GM12865 (cell line): ENCODE measurements around the gene CHST11.

Experiments used
- DNase-seq: peaks from one replicate; pipeline ENCODE4 v3.0.0; 2010; ENCODE audit warnings: low read depth
- H3K4me3 ChIP-seq: 2 replicates; pipeline ENCODE4 v1.5.1; 2011; ENCODE audit warnings: mild to moderate bottlenecking, low read depth, low read length, control low read depth
- TF ChIP-seq, protein P1 (sequence below): IDR thresholded peaks from 2 replicates; pipeline ENCODE4 v1.5.1; 2011; ENCODE audit warnings: low read length, control low read depth, low read depth, inconsistent platforms; ENCODE audit not compliant: insufficient read depth; ENCODE audit errors: missing control alignments

CHST11 gene

DNA sequence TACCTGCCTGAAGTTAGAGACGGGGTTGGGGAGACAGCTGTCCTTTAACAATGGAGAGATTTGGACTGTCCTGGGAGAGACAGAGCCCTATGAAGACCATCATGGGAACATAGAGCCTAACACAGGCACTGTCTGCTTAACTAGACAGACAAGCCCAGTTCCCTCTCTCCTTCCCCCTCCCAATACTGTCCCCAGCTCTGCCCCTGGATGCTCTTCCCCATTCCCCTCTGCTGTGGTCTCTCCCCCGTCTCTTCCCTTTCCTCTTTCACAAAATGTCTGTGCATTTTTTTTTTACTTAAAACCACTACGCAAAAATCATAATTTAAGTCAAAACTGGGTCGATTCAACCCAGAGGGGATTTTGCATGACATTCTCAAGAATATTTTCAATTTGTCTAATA lies 232.9 kb downstream of the CHST11 start:
- TF ChIP-seq, protein P1, sequence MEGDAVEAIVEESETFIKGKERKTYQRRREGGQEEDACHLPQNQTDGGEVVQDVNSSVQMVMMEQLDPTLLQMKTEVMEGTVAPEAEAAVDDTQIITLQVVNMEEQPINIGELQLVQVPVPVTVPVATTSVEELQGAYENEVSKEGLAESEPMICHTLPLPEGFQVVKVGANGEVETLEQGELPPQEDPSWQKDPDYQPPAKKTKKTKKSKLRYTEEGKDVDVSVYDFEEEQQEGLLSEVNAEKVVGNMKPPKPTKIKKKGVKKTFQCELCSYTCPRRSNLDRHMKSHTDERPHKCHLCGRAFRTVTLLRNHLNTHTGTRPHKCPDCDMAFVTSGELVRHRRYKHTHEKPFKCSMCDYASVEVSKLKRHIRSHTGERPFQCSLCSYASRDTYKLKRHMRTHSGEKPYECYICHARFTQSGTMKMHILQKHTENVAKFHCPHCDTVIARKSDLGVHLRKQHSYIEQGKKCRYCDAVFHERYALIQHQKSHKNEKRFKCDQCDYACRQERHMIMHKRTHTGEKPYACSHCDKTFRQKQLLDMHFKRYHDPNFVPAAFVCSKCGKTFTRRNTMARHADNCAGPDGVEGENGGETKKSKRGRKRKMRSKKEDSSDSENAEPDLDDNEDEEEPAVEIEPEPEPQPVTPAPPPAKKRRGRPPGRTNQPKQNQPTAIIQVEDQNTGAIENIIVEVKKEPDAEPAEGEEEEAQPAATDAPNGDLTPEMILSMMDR = no peak
- DNase-seq = no peak

DNA sequence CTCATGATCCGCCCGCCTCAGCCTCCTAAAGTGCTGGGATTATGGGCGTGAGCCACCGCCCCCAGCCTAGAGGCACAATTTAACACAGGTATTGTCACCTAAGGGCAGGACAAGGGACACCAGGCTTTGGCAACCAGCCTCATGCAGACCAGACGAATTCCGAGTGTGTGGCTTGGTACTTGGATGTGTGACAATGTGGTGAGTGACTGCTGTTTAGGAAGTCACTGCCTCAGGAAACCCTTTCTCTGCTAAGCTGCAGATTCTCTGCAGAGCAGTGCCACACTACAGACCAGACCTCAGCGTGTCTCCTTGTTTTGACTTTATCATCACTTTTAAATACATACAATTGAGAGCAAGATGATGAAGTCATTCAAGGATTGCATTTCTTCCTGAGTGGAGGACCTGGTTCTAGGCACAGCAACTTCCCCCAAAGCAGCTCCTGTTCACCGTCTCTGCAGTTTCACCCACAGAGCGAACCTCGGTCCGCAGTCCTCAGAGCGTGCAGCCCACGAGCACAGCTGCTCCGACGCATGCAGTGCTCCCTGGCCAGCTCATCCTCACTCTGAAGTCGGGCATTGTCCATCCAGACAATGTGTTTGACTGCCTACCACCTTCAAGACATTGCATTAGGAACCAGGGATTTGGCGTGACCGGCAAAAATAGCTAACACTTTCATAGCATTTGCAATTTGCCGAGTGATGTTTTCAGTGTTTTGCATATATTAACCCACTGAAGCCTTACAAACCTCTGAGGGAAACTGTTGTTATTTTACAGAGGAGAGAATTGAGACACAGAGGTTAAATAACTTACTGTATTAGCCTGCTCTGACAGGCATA lies 235.2 kb downstream of the CHST11 start:
- peak; percentile 59 for DNase-seq
- peak overlapping the region; percentile 33 for H3K4me3 ChIP-seq
- TF ChIP-seq, protein P1 = no peak

More for the DNA sequence above, 232.9 kb downstream of the CHST11 start:
- H3K4me3 ChIP-seq = no peak overlapping the region

DNA sequence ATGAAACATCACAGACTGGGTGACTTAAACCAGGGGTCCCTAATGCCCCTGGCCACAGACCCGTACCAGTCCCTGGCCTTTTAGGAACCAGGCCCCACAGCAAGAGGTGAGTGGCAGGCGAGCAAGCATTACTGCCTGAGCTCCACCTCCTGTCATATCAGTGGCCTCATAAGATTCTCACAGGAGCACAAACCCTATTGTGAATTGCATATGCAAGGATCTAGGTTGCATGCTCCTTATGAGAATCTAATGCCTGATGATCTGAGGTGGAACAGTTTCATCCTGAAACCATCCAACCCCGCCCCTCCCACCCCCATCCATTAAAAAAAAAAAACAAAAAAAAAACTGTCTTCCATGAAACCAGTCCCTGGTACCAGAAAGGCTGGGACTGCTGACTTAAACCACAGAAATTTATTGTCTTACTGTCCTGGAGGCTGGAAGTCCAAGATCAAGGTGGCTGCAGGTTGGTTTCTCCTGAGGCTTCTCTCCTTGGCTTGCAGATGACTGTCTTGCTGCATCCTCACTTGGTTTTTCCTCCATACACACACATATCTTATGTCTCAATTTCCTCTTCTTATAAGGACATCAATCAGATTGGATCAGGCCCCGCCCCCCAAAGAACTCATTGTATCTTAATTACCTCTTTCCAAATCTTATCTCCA lies 235.9 kb downstream of the CHST11 start:
- TF ChIP-seq, protein P1 = no peak
- peak overlapping the region; percentile 33; the same call in 1 of the 2 replicates for H3K4me3 ChIP-seq
- no peak for DNase-seq

DNA sequence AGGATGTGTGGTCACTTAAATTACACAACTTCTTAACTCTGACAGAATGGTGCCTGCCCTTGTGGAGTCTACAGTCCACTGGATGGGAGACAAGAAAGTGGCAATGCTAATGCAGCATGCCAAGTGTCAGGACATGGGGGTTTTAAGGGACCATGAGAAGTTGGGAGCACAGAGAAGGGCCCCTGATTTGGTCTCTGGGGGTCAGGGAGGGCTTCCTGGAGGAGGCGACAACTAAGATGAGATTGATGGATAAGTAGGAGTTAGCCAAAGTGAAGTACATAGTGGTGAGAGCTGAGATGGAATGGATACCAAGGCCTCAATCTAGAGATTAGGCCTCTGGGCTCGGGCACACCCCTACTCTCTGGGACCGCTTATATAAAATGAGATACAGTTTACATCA lies 236.7 kb downstream of the CHST11 start:
- TF ChIP-seq, protein P1 = no peak
- H3K4me3 ChIP-seq = no peak overlapping the region
- no peak for DNase-seq

DNA sequence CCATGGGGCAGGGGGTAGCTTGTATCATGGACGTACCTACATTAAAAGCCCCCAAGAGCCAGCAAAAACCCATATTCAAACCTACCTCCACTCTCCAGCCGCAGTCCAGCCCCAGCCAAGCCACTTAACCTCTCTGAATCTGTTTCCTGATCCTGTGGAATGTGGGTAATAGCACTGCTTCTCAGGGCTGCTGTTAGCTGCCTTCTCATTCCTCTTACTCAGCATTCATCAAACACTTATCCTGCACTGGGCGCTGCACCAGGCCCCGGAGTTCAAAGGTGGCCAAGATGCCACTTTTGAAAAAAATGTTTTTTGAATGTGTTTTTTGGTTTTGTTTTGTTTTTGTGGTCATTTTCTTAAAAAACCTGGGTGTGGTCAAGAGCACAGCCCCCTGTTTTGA lies 237.4 kb downstream of the CHST11 start:
- no peak for DNase-seq
- TF ChIP-seq, protein P1 = no peak
- H3K4me3 ChIP-seq = no peak overlapping the region

DNA sequence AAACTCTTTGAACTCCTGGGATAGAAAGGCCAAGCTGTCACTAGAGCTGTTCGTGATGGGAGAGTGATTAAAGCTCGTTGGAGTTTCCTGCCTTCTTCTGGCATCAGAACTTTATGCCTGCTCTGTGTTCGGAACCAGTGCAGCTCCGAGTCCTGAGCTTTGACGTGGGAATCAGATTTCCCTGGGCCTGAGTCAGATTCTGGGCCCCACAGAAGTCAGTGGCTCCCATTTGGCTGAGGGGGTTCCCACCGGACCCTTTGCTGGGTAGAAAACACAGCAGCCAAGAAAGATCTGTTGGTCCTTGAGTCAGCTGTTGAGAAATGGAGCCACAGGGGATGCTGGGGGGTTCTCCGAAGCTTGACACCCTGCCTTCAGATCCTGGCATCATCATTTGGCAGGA lies 238.0 kb downstream of the CHST11 start:
- TF ChIP-seq, protein P1 = no peak
- H3K4me3 ChIP-seq = no peak overlapping the region
- DNase-seq = no peak
